GM21367 (cell line): ENCODE measurements around the gene CELSR1.

Experiments used
- ATAC-seq: cut with Tn5 transposase; IDR thresholded peaks from one replicate; pipeline ENCODE4 v1.9.1; 2021; ENCODE audit not compliant: unreplicated experiment

CELSR1 gene

DNA sequence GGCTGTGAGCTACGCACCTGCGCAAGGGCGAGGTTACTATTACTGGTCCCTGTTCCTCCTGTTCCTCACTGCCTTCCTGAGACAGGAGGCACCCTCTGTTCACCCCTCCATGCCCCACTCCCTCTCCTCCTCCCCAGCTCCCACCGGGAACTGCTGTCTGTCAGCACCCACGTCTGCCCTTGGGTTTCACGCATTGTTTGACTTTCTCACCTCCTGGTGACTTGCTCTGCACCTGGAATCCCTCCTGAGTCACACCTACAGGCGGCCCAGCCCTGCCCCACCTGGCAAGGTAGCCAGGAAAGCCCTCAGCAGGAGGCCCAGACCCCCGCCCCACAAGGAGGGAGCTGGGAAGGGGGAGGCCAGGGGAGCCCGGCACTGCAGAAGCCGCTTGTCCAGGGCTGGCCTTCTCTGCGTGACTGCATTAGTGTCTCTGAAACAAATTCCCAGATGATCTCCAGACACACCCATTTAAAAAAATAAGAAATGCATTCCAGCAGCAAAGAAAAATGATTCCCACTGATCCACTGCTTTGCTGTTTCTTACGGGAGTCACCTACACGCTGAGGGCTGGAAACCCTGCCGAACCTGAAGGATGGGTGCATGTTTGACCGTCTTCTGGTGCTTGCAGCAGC lies 86.4 kb downstream of the CELSR1 start:
- ATAC-seq, result no peak

DNA sequence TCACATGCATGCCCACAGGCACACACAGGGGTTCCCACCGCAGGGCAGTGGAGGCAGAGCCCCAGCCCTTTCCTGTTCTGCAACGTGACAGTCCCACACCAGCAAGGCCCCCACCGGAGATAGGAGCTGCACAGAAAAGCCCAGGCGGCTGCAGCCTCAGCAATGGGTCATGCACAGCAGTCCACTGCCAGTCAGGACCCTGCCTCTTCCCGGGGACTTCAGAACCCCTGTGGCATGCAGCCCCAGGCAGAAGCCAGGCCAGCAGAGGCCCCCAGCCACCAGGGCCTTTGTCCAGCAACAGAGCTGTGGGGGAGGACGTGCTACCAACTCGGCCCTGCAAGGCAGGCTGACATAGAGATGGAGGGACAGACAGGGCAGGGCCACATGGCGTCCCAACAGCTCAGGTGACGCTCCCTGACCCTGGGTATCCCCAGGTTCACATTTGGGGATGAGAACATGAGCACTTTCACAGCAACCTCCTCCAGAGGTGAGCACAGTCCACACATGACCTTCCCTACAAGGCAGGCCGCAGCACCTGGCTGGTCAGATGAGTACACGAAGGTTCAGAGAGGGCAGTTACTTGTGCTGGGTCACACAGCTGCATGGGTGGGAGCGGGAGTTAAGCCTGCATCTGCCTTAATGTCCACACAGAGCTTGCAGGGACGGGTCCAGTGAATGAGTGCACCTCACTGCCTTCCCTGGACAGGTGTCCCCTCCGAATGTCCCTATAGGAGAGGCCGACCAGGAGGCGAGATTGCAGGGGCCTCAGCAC lies 87.3 kb downstream of the CELSR1 start:
- no peak for ATAC-seq

DNA sequence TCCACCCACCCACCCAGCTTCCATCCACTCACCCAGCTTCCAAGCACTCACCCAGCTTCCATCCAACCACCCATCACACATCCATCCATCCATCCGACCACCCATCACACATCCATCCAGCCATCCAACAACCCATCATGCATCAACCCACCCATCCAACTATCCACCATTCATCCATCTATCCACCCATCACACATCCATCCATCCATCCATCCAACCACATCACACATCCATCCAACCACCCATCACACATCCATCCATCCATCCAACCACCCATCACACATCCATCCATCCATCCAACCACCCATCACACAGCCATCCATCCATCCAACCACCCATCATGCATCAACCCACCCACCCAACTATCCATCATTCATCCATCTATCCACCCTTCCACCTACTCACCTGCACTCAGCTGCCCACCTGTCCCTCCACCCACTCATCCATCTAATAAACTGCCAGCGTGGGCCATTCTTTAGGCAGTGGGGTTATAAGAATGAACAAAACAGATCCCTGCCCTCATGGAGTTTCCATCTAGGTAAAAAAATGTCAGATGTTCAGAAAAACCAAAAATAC lies 88.2 kb downstream of the CELSR1 start:
- ATAC-seq, result no peak

DNA sequence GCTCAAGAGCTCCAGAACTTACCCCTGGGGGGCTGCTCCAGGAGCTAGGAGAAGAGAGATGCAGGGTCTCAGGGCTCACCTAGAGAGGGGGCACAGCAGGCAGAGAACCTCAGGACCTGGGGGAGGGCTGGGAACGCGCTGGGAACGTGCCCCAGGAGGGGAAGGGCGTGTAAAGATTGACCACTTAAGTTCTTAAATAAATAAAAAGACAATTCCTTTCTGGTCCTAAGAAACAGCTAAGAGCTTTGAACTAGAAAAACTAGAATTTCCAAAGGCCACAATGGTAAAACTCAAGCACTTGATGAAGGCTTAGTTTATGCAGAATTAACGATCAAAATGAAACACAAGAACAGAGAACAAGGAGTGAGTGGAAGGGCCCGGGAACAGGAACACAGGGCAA lies 89.1 kb downstream of the CELSR1 start:
- no peak for ATAC-seq

DNA sequence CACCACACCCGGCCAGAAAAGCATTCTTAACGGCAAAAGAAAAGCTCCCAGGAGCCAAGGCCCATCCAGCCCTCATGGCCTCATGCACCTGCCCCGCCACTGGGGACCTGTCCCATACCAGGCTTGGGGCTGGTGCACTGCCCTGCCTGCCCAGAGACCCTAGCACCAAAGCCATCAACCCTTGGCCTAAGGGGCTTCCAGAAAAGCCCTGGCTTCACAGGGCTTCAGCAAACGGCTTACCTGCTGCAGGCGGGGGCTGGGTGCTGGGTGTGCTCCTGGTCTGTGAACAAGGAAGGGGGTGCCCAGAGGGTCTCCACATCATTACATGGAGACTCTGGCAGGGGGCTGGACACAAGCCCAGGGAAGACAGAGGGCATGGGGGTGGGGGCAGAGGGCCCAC lies 89.5 kb downstream of the CELSR1 start:
- no peak for ATAC-seq

DNA sequence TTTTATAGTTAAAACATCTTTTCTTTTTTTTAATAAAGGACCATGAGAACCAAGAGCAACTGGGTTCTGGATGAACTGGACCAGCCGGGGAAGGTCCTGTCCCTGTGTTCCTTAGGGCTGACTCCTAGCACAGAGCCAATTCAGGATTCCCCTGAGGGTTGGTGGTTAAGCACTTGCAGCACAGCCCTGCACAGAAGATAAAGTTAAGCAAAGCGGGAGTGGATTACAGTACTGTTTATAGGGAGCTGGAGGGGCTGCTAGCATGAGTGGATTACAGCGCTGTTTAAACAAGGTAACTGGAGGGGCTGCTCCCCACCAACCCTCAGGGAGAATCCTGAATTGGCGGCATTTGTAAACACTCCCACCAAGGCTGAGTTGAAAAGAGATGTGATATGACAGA lies 90.6 kb downstream of the CELSR1 start:
- no peak for ATAC-seq

DNA sequence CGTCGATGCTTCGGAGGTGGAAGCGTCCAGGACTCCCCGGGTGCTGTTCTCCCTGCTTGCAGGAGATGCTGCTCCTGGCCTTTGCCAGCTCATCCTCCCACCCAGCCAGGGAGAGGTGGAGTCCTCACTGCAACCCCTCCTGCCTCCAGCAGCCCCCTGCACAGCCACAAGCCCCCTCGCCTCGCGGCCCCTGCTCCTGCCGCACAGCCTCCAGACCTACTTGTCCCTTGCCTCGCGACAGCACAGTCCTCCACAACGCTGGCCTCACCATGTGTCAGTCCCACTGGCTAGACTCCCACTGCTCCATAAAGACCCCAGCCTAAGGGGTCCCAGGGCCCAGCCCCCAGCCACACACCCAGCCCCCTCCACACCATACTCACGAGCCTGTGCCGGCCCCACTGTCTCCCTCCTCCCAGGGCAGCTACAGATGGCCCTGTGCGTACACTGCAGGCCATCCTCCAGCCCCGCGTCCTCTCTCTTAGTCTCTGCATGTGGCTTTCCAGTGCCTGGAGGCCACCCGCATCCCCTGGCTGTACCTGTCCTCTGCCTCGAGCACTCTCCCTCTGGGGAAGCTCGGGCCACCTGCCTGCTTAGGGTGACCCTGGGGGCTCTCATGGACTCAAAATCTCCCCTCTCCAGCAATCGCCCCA lies 91.5 kb downstream of the CELSR1 start:
- ATAC-seq, result no peak

DNA sequence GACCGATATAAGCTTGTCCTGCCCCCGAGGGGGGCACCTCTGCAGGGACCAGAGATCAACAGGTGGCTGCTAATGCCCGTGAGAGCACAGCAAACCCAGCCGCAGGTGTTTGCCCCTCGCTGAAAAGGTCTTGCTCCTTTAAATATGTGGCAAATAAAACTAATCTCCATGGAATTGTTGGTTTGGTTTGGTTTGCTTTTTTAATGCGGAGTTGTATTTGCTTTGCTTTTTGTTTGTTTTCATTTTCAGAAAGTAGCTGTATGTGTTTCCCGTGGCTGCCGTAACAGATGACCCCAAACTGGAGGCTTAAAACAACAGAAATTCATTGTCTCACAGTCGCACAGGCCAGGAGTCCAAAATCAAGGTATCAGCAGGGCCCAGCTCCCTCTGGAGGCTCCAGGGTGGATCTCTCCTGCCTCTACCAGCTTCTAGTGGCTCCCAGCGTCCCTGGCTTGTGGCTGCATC lies 93.0 kb downstream of the CELSR1 start:
- no peak for ATAC-seq

DNA sequence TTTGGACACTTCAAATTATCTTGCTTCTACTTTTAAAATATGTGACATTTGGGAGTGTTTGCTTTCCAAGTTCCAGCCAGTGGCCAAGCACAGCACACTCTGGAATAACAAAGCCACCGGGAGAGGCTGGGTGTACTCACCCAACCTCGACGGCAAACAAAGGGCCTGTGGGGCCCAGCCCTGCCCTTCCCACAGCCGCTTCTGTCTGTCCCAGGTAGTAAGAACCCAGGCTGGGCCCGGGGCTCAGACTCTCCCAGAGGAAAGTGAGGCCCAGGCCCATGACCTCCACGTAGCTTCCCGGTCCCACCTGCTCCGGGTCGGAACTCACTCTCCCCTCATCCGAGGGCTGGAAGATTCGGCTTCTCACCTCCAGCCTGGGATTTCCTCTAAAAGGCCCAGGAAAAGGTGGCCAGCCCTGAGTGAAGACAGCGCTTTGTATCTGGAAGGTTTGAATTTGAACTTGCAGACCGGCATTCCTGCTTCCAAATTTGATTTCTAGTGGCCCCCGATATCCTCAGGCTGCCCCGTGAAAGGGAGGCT lies 93.5 kb downstream of the CELSR1 start:
- no peak for ATAC-seq

DNA sequence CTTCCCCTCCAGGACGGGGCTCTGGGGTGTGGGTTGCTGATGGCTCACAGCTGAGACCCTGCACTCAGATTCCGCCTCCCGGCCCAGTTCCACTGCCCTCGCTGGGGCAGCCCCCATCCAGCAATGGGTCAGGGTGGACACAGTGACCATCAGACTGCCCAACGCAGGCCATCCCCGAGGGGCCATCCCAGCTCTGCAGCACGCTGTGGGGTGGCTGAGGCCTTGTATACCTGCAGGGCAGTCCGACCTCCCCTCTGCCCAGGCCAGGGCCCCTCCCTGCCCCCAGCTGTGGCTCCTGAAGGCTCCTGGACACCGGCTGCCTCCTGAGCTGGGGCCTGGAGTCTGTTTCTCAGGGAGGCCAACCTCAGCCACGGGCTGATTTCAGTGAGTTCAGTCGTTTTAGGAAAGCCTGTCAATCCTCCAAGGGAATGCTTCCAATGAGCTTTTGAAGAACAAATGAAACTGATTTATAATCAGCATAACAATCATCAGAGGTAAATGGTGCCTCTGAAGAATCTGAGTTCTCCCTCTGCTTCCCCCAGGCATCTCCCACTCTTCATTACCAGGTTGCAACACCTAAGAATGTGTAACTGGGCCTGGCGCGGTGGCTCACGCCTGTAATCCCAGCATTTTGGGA lies 95.1 kb downstream of the CELSR1 start:
- ATAC-seq, result no peak

DNA sequence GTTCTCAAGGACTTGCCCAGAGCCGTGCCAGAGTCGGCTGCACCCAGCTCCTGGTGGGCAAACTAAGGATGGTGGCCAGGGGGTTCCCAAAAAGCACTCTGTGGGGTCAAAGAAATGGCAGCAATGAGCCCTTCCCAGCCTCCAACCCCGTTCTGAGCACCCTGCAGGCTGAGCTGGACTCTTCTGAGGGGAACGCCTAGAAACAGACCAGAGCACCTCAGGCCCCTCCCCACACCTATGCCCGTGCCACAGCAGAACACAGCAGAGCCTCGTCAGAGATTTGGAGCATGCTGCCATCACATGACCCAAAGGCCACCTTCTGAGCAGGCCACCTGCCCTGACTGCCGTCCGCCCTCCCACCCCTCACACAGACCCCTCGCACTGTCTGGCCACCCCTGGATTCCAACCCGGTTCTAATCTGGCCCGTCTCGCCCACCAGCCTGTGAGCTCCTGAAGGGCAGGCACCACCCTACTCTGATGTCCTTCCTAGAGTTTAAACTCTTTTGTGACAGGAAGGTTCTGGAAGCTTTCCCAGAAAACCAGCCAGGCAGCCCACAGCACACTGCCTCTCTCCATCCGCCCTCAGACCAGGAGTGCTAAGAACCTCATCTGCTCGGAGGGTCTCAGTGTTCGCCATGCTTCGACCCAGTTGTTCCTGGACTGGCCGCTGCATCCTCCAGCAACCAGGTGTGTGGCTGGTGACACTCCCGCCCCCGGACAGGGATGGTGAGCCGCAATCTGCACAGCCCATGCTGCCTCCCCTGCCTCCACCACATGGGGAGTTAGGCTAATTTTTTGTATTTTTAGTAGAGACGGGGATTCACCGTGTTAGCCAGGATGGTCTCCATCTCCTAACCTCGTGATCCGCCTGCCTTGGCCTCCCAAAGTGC lies 97.6 kb downstream of the CELSR1 start:
- ATAC-seq, result no peak

DNA sequence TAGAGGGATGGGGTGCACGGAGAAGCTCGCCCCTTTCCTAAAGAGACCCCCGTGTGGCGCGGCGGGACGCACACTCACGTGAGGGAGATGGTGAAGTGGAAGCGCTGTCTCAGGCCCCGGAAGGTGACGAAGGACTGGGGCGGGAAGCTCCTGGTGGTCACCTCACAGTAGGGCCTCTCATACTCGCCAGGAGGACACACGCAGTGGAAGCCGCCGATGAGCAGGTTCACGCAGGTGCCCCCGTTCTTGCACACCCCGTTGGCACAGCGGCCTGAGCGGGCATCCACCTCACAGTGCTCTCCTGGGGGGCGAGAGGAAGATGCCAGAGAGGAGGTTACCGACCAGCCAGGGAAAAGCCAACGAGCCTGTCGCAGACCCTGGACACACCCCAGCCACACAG lies 98.3 kb downstream of the CELSR1 start:
- no peak for ATAC-seq

DNA sequence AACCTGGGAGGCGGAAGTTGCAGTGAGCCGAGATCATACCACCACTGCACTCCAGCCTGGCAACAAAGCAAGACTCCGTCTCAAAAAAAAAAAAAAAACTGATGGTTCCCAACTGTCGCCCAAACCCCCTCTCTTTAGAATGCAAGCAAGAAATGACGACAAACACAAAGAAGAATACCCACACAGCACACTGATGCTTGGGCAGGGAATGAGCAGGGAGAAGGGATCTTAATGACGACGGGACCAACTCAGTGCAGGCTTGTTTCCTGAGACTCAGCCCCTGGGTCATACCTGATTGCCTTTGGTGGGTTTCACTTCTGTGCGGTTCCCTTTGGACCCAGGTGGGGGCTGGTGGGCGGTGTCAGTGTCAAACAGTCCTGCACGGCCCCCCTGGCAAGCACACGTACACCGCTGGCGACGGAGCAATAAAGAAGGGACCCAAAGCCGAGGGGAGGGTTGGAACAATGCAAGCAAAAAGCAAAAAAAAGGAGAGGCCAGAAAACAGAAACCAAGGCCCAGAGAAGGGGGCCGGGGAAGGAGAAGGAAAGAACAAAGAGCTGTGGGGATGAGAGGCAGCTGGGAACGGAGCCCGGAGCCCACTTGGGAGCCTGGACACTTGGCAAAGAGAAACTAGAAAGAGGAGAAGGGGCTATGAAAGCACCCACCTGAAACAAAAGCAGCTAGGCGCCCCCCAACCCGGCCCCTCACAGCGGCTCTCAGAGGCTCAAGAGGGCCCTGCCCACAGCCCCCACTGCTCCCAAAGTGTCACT lies 99.6 kb downstream of the CELSR1 start:
- ATAC-seq, result no peak

DNA sequence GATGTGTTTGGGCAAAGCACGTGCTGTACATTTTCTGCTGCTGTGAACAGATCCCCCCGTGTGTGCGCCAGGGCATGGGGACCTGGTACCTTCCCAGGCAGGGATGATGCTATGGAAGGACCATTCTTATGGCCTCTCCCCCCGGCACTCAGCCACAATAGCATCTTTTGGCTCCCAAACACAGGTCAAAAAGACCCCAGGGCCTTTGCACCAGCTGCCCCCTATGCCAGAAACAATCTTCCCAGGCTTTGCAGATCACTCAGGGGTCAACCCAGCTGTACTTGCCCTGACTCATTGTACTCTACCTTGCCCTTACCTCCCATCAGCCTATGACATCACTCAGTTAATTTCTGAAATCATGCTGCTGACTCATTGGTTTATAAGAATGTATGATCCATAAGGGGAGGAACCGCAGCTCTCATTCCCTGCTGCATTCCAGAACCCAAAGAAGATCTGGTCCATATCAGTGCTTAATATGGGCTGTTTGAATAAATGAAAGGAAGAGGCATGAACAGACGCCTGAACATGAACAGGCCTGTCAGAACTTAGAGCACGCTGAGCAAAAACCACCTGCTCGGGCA lies 100.7 kb downstream of the CELSR1 start:
- no peak for ATAC-seq

DNA sequence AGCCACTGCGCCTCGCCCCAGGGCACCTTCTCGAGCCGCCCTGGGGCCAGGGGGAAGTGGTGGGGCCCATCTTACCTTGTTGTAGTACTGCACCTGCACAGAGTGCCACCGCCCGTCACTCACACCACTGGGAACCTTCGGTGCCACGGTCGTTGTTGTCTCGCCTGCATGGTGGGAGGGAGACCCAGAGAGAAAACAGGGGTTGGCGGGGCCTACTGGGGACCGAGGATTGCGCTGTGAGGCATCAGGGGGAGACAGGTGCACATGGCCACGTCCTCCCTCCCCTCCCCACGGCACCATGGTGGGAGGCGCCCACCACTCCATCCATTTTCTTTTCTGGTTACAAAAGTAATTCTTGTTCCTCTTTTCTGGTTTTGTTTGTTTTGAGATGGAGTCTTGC lies 104.1 kb downstream of the CELSR1 start:
- ATAC-seq, result no peak

DNA sequence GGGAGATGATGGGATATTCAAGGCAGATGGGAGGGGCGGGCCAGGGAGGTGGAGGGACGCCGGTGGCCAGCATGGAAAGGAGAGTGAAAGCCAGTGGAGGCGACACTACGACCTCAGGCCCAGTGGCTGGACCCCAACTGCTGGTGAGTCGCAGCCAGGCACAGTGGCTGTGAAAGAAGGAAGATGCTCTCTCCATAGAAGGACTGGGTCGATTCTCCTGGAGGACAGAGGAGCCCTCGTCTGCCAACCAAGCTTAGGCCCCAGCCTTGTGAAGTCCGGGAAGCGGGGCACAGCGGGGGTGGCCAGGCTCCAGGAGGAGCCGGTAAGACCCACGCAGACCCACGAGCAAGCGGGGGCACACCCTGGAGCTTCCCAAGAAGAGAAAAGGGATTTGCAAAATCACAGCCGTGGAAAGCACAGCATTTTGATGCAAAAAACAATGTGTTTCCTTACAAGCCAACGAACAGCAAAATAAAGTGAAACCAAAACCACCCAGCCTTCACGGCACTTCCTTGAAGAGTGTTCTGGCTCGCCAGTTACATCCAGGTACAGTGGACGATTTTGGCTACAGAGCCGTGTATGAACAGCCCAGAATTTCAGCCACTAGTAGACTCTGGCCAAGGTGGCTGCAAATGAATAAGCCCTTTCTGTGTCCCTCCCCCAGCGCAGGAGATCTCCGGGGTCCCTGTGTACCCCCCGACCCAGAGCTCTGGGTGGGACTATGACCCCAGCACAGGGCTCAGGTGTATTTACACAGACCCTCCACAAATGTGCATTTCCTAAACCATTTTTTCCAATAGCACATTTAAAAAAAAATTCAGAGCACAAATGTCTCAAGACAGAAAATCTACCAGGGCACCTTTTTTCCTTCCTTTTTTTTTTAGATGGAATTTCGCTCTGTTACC lies 105.0 kb downstream of the CELSR1 start:
- ATAC-seq, result no peak

DNA sequence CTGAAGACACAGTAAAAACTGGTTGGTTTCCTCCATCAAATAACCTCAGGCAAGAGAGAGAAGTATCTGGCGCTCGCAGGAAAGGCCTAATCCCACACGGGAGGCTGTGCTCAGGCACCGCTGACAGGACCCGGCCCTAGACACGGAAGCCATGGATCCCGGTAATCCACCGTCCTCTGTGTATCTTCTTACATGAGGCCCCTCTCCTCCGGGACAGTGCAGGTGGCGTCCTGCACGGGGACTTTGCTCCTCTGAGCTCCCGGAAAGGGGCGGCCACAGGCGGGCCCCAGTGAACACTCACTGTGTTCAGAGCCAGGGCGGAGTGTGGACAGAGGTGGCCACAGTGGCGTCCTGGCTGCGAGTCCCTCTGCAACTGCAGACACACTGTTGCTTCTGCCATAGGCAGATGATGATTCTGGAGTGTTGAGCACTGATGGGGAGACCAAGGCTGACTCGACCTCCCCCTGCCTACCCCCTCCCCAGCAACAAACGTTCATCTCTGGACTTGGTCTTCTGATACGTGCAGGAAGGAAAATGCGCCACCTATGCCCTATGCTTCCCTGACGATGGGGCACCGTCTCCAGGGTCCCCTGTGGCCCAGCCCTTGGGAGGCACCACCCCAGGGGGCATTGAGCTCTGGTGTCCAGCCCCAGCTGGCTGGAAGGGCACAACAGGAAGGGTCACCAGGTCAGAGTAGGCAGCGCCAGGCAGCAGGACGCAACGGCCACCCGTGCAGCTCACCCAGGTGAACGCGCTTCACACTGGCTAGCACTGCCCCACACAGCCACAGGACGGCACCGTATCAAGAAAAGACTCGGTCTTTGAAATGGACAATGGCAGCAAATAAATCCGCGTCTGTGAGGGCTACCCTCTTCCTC lies 106.2 kb downstream of the CELSR1 start:
- no peak for ATAC-seq
